COLO668 (cell line): Measurements from ENCODE around the gene FADD.
"Not testable (repeated sequence)": the region's sequence is repeated elsewhere in the genome, so short reads cannot be mapped to it uniquely, and the experiment has no call there.

Experiments used
- DNase-seq: peaks from one replicate; lab custom pipeline; 2025; ENCODE audit not compliant: unreplicated experiment; lab: John Stamatoyannopoulos, UW

The FADD gene

GRCh38 chr11:70203751-70204465 lies 812 bp downstream of the FADD start:
- peak; percentile 44 for DNase-seq

GRCh38 chr11:70204466-70204799 lies 1.3 kb downstream of the FADD start:
- no peak for DNase-seq

GRCh38 chr11:70205049-70205725 lies 2.1 kb downstream of the FADD start:
- no peak for DNase-seq

GRCh38 chr11:70205766-70206165 lies 2.7 kb downstream of the FADD start:
- DNase-seq: no peak

- no peak for DNase-seq
Measured at GRCh38 chr11:70206226-70206981, 3.3 kb downstream of the FADD start.

GRCh38 chr11:70206982-70207376 lies 3.9 kb downstream of the FADD start:
- DNase-seq: no peak

GRCh38 chr11:70207531-70208131 lies 4.5 kb downstream of the FADD start:
- DNase-seq: no peak

GRCh38 chr11:70209391-70209912 lies 6.4 kb downstream of the FADD start:
- no peak for DNase-seq

GRCh38 chr11:70210051-70210501 lies 7.0 kb downstream of the FADD start:
- no peak for DNase-seq

- no peak for DNase-seq
Measured at GRCh38 chr11:70210530-70210929, 7.4 kb downstream of the FADD start.

GRCh38 chr11:70212227-70212811 lies 9.2 kb downstream of the FADD start:
- no peak for DNase-seq

GRCh38 chr11:70217388-70217787 lies 14.3 kb downstream of the FADD start:
- not testable (repeated sequence) for DNase-seq

GRCh38 chr11:70218076-70218475 lies 15.0 kb downstream of the FADD start:
- not testable (repeated sequence) for DNase-seq

GRCh38 chr11:70220136-70220535 lies 17.0 kb downstream of the FADD start:
- no peak for DNase-seq

GRCh38 chr11:70220920-70221319 lies 17.8 kb downstream of the FADD start:
- DNase-seq: no peak

GRCh38 chr11:70225681-70226177 lies 22.6 kb downstream of the FADD start:
- no peak for DNase-seq

GRCh38 chr11:70226183-70226582 lies 23.1 kb downstream of the FADD start:
- DNase-seq: no peak

- no peak for DNase-seq
Measured at GRCh38 chr11:70226967-70227366, 23.9 kb downstream of the FADD start.

GRCh38 chr11:70229737-70230136 lies 26.6 kb downstream of the FADD start:
- no peak for DNase-seq

- no peak for DNase-seq
Measured at GRCh38 chr11:70230151-70230839, 27.2 kb downstream of the FADD start.
